GM19043 (cell line): ENCODE data around the gene NR2F6.
"Not testable (repeated sequence)": the region's sequence is repeated elsewhere in the genome, so short reads cannot be mapped to it uniquely, and the experiment has no call there.

Source experiments
- ATAC-seq: cut with Tn5 transposase; IDR thresholded peaks from one replicate; pipeline ENCODE4 v1.9.1; 2021; ENCODE audit warnings: low read depth; ENCODE audit not compliant: unreplicated experiment

NR2F6 gene

DNA sequence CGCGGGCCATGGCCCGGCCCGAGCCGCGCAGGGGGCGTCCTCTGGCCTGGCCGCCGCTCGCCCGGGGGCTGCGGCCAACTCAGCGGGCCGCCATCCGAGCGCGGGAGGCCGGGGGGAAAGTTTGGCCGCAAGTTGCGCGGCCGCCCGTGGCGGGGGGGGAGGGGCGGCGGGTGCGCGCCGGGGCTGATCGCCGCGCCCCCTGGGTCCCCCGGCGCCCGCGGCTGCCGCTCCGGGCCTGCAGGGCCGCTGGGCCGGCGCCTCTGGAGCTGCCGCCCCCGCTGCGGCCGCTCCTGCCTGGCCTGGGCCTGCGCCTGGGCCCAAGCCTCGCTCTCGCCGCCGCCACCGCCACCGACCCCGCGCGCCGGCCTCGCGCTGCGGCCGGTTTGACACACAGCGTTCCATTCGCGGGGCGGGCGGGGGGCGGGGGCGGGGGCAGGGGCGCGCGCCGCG, at the start of gene NR2F6:
Gene NR2F6, minus strand, starts transcription at position 385 of the 450 bp plus-strand sequence. CDS start 699 bp downstream, outside the sequence.
- ATAC-seq, result no peak

DNA sequence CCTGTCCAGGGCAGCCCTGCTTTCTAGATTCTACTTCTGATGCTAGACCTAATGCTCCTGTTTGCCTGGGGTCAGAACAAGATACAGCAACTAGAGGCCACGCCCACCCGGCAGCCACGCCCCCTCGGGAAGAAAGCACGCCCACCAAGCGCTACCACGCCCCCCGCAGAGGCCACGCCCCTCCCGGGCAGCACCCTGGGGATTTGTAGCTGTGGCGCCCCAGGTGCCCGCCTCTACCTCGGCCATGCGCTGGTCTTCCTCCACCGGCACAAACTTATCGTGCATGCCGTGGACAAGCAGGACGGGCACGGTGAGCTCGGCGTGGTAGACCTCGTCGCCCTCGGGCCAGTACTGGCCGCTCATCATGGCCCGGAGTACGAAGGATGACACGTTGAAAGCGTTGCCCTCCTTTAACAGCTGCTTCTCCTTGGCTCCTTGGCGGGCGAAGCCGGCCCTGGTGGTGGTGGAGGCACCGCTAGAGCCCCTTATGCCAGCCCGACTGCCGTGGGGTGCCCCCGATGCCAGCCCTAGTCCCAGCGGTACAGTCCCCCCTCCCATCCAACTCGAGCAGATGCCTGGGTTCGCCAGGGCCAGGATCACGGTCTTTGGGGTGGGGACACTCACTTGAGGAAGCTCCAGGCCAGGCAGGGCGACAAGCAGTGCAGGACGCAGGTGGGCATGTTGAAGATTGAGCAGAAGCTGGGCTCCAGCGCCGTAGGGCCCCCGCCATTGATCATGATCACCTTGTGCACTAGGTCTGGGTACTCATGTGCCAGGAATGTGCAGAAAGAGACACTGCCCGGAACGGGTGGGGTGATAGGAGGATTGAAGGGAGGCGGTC, 48.6 kb upstream of the NR2F6 start:
- no peak for ATAC-seq

DNA sequence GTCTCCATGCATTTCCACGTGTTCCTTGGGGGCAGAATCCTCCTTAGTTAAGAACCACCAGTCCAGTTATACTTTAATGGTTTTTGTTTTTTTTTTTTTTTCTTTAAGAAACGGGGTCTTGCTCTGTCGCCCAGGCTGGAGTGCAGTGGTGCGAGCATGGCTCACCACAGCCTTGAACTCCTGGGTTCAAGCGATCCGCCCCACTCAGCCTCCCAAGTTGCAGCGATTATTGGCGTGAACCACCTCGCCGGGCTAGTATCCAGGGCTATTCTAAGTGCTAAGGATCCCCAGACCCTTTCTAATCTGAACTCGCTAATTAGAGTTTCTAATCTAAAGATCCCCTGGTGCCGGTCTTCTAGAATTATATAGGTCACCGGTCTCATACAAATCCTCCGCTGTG, 47.9 kb upstream of the NR2F6 start:
- ATAC-seq, result no peak

DNA sequence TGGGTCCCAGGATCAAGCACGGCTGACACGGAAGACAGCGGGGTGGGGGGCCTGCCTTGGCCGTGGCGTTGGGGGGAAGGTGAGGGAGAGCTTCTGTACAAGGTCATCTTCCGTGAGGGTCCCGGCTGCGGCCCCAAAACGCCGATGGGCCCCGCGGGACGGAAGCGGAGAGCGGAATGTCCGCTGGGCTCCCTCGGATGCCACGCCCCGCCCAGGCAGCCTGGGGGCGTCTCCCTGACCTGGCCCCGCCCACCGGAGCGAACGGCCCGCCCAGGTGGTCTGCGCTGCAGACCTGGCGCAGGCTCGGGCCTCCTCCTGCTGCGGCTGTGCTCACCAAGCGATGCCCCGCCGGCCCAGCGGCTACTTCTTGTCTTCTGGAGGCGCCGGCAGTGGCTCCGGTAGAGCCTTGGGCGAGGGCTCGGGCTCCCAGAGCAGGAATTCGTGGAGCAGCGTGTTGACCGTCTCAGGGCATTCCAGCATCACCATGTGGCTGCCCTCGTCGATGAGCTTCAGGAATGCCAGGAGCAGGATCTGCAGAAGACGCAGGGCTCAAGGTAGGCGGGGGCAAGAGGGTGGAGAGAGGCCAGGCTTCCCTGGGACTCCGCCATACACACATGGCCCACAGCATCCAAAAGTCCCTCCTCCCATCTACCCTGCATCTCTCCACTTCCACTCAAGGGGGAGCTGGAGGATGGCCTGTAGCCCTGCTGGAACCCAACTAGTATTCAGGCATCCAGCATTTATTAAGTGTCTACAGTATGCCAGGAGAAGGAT, 46.8 kb upstream of the NR2F6 start:
- peak; percentile 71 for ATAC-seq

DNA sequence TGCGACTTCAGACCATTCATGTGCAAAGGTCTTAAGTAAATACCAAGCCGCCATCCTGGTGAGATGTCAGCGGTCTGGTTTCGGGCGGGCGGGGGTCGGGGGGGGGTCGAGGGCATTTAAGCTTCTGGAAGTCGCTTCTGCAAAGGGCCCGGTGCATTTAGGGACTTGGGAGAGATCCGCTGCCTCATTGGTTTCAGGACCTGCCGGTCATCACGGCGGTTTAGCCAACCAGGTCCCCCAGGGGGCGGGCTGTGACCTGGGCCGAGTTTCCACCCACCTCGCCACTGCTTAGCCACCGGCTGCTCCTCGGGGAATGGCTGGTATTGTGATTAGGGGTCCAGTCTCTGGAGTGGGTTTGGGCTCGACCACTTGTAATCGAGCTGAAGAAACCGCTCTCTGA, 43.8 kb upstream of the NR2F6 start:
- no peak for ATAC-seq

DNA sequence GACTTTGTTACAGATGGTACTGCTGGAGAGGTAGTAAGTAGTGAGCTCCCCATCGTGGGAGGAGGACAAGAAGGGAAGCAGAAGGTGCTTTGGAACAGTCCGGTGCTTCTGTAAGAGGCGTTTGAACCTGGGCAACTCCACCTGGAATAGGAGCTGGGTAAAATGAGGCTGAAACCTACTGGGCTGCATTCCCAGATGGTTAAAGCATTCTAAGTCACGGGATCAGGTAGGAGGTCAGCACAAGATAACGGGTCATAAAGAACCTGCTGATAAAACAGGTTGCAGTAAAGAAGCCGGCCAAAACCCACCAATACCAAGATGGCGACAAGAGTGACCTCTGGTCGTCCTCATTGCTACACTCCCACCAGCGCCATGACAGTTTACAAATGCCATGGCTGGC, 41.0 kb upstream of the NR2F6 start:
- ATAC-seq, result no peak

DNA sequence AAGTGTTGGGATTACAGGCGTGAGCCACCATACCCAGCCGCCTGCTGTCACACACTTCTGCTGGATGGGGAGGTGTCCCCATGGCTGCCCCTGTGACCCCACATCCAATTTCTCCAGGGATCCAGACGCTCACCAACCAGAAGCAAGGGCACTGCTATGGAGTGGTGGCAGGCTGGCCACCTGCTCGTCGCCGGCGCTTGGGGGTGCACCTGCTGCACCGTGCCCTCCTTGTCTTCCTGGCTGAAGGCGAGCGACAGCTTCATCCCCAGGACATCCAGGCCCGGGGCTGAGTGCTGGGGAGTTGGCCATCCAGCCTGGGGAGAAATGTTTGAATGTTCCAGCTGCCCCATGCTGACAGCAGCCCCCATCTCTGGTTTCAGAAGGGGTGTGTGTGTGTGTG, 40.5 kb upstream of the NR2F6 start:
- no peak for ATAC-seq

DNA sequence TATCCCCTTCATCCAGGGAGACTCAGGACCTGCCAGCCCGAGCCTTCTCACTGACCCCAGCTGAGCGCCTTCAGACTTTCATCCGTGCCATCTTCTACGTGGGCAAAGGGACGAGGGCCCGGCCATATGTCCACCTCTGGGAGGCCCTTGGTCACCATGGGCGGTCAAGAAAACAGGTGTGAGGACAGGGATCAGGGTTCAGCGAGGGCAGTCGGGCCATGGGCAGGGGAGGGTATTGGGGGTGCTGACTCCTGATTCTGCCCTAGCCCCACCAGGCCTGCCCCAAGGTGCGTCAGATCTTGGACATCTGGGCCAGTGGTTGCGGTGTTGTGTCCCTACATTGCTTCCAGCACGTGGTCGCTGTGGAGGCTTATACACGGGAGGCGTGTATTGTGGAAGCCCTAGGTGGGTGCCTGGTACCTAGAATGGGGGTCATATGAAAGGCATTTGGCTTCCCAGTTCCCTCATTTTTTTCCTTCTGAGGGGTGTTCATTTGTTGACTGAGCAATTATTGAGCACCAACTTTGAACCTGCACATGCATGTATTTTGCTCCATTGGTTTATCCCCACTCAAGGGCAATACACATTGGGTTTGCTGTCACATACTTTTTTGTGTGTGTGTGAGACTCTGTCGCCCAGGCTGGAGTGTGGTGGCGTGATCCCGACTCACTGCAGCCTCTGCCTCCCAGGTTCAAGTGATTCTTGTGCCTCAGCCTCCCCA, 39.9 kb upstream of the NR2F6 start:
- no peak for ATAC-seq

DNA sequence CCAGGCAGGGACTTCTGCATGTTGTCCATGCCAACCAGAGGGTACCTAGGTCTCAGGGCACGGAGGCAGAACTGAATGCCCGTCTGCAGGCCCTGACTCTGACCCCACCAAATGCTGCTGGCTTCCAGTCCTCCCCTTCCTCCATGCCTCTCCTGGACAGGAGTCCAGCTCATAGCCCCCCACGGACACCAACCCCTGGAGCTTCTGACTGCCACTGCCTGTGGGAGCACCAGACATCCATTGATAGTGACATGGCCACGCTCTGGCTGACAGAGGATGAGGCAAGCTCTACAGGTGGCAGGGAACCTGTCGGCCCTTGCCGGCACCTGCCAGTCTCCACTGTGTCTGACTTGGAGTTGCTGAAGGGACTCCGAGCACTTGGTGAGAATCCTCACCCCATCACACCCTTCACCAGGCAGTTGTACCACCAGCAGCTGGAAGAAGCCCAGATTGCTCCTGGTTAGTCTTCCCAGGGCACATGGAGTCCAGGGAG, 37.8 kb upstream of the NR2F6 start:
- no peak for ATAC-seq

DNA sequence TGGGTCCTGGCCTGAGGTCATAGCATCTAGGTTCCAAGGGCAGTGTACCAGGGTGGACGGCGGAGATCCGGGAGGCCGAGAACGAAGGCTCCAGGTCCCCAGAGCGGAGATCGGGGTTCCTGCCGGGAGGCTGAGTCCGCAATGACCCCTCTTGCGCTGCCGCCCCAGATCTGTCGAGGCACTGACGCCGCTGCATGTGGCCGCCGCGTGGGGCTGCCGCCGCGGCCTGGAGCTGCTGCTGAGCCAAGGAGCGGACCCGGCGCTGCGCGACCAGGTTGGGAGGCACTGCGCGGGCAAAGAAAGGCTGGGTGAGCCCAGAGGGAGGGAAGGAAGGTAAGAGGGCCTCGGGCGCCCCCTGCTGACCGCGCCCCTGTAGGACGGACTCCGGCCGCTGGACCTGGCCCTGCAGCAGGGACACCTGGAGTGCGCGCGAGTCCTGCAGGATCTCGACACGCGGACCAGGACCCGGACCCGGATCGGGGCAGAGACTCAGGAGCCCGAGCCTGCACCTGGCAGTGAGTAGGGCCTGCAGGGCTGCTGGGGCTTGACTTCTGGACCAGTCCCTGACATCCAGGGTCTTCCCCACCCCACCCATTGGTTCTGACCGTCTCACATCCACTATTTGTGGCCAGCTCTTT, 36.9 kb upstream of the NR2F6 start:
- ATAC-seq, result peak; percentile 70

DNA sequence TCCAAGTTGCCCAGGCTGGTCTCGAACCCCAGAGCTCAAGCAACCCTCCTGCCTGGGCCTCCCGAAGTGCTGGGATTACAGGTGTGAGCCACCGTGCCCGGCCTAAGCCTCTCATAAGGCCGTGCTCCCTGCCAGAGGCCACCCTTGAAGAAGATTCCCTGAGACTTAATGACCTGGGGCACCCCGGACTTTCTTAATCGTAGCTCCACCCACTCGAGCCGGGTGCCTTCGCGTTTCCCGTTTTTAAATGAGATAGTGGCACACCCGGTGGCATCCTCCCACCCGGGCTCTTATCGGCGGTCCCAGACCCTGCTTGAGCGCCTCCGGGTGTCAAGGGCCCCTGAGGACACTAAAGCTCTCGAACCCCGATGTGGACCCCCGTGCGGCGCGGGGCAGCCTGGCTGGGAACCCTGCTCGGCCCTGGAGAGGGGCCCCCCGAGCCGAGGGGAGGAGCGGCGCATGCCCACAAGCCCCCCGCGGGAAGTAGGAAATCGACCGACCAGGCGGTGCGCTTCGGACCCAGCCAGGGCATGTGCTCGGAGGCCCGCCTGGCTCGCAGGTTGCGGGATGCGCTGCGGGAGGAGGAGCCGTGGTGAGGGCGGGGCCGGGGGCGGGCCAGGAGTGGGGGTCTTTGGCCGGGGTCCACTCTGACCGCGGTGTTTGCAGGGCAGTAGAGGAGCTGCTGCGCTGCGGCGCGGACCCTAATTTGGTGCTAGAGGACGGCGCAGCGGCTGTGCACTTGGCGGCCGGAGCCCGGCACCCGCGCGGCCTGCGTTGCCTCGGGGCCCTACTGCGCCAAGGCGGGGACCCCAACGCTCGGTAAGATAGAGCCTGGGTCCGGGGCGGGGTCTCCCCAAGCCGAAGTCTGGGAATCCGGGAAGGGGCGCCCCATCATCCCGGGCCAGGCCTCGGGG, 35.9 kb upstream of the NR2F6 start, which contains the start of gene ANKLE1:
Gene ANKLE1, plus strand, starts transcription at position 511 of the 914 bp plus-strand sequence. Its CDS starts 20 bp downstream, at position 531.
- ATAC-seq, result no peak

DNA sequence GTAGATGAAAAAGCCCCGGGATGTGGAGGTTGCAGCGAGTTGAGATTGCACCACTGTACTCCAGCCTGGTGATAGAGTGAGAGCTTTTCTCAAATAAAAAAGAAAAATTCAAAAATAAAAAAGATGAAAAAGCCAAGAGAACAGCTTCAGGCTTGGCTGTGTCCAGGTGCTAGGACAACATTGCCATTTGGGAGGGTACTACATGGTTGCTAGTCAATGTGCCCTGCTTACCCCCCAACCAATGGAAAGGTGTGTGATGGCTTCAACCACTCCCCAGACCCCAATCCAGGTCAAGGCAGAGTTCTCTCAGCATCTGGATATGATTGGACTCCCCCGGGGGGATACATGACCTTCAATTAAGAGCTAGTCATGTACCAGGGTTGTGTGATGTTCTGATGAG, 33.7 kb upstream of the NR2F6 start:
- ATAC-seq, result no peak

DNA sequence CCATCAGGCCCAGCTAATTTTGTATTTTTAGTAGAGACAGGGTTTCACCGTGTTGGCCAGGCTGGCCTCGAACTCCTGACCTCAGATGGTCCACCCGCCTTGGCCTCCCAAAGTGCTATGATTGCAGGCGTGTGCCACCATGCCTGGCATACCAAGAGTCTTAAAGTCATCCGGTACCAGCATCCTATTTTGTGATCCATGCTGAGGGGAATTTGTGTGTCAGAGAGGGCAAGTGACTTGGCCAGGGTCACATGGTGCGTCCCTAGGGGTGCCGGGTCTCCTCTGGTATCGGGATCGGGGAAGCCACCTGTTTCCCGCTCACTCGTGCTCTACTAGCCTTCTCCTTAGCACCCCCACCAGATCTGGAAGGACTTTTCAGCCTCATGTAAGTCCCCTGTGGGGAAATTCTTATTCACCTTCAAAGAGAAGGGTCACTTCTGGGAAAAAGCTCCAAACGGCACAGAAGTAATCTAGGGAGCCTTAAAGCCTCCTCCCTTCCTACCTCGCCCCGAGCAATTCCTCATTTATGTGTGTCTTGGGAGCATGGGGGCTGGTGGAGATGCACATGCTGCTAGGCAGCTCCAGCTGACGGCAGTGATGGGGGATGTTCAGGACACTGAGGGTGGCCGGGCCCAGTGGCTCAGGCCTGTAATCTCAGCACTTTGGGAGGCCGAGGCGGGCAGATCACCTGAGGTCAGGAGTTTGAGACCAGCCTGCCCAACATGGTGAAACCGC, 29.9 kb upstream of the NR2F6 start:
- ATAC-seq, result no peak

DNA sequence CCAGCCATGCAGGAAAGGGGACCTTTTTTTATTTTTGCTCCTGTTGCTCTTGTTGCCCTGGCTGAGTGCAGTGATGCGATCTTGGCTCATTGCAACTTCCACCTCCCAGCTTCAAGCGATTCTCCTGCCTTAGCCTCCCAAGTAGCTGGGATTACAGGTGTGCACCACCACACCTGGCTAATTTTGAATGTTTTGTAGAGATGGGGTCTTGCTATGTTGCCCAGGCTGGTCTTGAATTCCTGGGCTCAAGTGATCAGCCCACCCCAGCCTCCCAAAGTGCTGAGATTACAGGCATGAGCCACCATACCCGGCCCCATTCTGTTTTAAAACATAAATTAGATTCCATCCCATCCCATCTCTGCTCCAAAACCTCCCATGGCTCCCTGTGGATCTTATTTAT, 29.2 kb upstream of the NR2F6 start:
- not testable (repeated sequence) for ATAC-seq

DNA sequence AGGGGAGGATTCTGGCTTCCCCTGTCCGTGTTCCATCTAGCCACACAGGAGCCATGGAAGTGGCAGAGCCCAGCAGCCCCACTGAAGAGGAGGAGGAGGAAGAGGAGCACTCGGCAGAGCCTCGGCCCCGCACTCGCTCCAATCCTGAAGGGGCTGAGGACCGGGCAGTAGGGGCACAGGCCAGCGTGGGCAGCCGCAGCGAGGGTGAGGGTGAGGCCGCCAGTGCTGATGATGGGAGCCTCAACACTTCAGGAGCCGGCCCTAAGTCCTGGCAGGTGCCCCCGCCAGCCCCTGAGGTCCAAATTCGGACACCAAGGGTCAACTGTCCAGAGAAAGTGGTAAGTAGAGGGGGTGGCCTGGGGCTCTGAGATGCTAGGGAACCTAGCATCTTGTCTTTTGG, 23.0 kb upstream of the NR2F6 start:
- no peak for ATAC-seq

DNA sequence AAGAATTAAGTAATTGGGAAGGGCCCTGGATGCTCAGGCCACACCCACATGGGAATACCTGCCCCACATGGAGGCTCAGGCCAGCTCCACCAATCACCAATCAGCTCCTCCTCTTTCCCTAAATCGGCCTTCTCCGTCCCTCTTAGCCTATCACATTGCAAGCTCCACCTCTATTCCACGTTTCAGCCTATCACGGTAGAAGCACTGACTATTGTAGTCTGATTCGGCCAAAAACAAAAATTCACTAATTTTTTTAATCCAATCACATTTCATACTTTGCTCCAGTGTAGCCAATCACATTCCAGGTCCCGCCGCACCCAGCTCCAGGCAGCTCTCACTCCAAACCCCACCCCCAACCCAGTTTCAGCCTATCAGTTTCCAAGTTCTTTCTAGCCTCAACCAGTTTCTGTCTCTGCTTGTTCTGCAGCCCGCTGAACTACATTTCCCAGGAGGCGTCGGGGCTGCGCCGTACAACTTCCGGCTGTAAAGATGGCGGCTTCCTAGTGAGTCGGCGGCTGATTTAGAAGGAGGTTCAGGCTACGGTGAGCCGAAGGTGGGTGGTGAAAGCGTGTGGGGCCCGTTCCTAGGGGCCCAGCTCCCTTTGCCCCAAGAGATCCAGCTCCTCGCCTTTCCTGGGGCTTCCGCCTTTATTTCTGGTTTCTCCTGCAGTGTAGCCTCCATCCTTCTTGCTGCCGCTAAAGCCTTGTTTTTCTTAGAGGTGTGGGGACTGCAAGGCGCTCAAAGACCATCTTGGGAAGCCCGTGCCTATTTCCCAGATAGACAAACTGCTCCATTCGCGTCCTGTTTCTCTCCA, 21.5 kb upstream of the NR2F6 start, which contains the start of gene BABAM1:
Gene BABAM1, plus strand, starts transcription at position 469 of the 814 bp plus-strand sequence. CDS start 1,364 bp downstream, outside the sequence.
- peak; percentile 86 for ATAC-seq

DNA sequence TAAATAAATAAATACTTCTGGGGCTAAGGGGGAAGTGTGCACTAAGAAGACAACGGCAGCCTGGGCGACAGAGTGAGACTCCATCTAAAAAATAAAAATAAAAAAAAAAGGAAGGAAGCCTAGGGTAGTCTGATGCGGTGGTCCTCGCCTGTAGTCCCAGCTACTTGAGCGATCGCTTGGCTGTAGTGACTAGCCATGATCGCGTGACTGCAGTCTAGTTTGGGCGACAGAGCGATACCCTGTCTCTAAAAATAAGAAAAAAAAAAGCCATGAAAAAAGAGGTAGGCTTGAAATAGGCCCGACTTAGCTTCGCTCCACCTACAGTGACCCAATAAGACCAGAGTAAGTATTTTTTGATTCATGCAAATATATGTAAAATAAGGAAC, 20.9 kb upstream of the NR2F6 start:
- peak; percentile 12 for ATAC-seq

DNA sequence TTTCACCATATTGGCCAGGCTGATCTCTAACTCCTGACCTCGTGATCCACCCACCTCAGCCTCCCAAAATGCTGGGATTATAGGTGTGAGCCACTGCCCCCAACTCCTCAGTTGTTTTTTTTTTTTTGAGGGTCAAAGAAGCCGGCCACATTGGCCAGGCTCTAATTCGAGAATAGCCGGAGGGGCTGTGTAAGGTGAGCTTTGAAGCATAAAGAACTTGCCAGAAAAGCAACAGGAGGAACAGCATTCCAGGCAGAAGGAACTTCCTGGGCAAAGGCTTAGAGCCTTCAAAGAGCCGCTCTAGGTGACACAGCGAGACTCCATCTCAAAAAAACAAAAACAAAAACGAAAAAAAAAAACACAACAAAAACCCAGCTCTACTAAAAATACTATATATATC, 20.3 kb upstream of the NR2F6 start:
- no peak for ATAC-seq
